ENCODE measurements around the gene OXA1L.

Gene OXA1L

DNA sequence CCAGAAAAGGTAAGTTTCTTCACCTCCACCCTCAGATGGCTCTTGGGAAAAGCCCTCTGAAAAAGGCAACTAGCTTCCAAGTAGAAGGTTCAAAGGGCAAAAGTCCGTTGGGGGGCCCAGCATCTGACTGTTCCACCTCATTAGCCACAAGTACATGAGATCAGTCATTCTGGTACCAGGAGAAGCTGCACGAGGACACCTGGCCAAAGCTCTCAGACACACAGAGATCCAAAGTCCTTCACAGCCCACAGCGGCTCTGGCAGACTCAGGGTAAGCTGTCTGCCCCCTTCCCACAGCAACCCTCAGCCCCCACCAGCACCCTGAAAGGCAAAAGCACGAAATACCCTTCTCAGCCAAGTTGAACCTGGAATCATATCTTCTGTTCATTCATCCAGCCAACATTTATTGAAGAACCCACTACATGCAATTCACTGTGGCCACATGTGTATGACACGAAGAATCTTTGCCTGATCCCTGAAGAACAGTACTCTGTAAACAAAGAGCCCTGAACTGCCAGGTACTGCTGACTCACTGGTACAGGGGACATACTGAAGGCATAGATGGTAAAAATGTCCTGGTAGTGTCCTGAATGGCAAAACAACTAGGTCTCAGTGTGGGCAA, 29.7 kb downstream of the OXA1L start:
- TF ChIP-seq, protein P1, sequence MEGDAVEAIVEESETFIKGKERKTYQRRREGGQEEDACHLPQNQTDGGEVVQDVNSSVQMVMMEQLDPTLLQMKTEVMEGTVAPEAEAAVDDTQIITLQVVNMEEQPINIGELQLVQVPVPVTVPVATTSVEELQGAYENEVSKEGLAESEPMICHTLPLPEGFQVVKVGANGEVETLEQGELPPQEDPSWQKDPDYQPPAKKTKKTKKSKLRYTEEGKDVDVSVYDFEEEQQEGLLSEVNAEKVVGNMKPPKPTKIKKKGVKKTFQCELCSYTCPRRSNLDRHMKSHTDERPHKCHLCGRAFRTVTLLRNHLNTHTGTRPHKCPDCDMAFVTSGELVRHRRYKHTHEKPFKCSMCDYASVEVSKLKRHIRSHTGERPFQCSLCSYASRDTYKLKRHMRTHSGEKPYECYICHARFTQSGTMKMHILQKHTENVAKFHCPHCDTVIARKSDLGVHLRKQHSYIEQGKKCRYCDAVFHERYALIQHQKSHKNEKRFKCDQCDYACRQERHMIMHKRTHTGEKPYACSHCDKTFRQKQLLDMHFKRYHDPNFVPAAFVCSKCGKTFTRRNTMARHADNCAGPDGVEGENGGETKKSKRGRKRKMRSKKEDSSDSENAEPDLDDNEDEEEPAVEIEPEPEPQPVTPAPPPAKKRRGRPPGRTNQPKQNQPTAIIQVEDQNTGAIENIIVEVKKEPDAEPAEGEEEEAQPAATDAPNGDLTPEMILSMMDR (conservative IDR thresholded peaks at IDR 0.05; ENCODE audit: low read depth), result no peak
- no peak overlapping the region for H3K27ac ChIP-seq
- POLR2A ChIA-PET (ENCODE audit: low non-redundant PET), result no interaction called here
- no peak for DNase-seq (ENCODE audit: low spot score)
- CTCF ChIA-PET, result interaction anchor here (1.5 kb wide), 1 partner anchor 17 kb away, joined by 3 read pairs; no protein-coding TSS in a partner anchor

DNA sequence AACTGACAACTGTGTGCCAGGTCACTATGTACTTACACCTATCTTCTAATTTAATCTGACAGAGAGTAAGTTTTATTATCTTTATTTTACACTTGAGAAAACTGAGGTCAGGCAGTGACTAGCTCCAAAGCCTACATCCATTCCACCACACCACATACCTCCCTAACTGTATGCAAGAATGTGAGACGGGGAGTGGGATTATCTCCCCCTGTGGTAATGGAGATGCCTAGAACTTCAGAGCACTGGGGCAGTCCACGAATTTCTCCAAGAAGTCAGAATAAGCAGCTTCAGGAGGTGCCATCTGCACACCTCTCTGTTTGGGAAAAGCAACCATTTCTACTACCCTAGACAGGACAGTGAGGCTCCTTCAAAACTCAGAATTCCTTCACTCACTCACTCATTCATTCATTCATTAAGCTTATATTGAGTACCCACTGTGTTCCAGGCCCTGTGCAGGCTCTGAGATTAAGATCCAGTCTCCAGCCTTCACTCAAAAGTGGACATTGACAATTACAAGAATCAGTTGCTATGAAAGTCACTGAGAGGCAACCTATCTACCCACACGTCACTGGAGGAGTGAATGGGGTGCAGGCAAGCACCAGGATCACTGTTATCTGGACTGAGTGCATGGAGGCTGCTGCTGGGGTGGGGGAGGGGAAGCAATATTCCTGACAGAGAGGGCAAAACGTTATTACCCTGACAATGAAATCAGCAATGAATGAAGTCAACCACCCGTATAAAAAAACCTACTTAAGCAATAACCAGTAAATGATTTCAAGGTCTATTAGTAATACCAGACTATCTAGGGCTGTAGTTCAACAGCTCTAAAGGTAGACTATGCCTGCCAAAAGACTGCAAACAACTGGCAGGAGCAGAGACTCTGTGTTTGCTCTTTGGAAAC, 30.8 kb downstream of the OXA1L start:
- POLR2A ChIA-PET (ENCODE audit: low non-redundant PET), result no interaction called here
- no peak overlapping the region for H3K27ac ChIP-seq
- TF ChIP-seq, protein P1 (conservative IDR thresholded peaks at IDR 0.05; ENCODE audit: low read depth), result no peak
- DNase-seq (ENCODE audit: low spot score), result no peak
- CTCF ChIA-PET, result interaction anchor here (0.6 kb wide), 2 partner anchors 28 to 287 kb away, joined by 3 to 7 read pairs; no protein-coding TSS in a partner anchor

DNA sequence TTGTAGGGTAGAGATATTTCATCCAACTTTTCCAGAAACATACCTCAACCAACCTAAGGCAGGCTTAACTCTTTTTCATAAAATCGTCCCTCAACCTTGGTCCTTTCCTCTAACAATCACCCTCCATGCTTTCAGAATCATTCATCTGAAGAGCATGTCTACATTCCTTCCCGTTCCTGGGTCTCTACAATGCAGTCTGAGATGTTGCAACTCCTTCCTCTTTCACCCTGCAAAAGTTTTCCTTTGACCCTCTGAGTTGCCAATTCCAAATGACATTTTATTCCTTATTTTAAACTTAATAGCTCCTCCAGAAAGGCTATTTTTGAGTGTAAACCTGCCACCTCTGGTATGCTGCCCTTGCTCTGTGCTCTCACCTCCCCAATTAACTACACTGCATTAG, 32.0 kb downstream of the OXA1L start:
- no peak overlapping the region for H3K27ac ChIP-seq
- ChIA-PET CTCF (no interaction called here), POLR2A (ENCODE audit: low non-redundant PET) (no interaction called here)
- no peak for DNase-seq (ENCODE audit: low spot score)
- TF ChIP-seq, protein P1 (conservative IDR thresholded peaks at IDR 0.05; ENCODE audit: low read depth), result no peak

DNA sequence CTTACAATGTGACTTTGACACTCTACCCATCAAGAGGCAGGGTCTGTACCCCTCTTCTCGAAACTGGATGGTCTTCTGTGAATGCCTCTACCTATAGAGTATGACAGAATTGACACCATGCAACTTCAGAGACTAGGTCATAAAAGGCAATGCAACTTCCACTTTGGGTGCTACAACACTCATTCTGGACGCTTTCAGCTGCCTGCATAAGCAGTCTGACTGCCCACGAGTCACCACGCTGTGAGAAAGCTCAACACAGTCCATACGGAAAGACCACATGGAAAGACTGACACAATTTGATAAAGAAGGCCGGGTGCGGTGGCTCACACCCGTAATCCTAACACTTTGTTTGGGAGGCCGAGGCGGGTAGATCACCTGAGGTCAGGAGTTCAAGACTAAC, 33.9 kb downstream of the OXA1L start:
- TF ChIP-seq, protein P1 (conservative IDR thresholded peaks at IDR 0.05; ENCODE audit: low read depth), result no peak
- no peak overlapping the region for H3K27ac ChIP-seq
- ChIA-PET CTCF (no interaction called here), POLR2A (ENCODE audit: low non-redundant PET) (no interaction called here)
- DNase-seq (ENCODE audit: low spot score), result no peak

DNA sequence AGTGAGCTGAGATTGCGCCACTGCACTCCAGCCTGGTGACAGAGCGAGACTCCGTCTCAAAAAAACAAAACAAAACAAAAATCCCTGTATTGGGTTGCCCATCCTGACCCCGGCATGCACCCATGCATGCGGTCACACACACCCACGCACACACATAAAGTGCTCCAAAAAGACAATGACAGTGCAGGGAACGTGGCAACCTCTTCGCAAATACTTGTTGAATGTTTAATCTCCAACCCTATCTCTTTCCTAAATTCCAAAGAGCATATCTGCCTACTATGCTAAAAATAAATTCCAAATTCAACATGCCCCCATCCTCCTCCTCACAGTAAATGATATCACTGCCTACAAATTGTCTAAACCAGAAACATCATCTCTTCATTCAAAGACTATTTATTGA, 35.2 kb downstream of the OXA1L start:
- DNase-seq (ENCODE audit: low spot score), result no peak
- H3K27ac ChIP-seq, result no peak overlapping the region
- TF ChIP-seq, protein P1 (conservative IDR thresholded peaks at IDR 0.05; ENCODE audit: low read depth), result no peak
- ChIA-PET CTCF (no interaction called here), POLR2A (ENCODE audit: low non-redundant PET) (no interaction called here)

DNA sequence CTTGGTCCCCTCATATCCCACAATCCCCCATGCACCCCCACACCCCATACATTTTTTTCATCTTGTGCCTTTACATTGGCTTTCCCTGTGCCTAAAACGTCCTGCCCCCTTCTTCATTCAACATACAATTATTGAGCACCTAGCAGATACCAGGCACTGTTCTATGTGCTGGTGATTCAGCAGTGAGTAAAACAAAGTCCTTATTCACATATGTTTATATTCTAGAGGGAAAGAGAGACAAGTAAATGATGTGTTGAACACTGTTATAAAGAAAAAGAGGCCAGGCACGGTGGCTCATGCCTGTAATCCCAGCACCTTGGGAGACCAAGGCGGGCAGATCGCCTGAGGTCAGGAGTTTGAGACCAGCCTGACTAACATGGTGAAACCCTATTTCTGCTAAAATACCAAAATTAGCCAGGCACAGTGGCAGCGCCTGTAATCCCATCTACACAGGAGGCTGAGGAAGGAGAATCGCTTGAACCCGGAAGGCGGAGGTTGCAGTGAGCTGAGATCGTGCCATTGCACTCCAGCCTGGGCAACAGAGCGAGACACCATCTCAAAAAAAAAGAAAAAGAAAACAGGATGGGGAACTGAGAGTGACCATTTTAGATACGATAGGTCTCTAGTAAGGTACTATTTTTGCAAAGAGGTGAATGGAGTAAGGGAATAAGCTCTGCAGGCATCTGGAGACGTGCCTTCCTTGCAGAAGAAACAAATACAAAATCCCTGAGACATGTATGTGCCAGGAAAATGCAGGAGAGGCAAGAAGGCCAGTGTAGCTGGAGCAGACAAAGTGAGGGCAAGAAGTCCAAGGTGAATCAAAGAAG, 36.6 kb downstream of the OXA1L start:
- CTCF ChIA-PET, result interaction anchor here (0.6 to 0.7 kb wide), 2 partner anchors 50 to 111 kb away, joined by 3 to 4 read pairs; no protein-coding TSS in a partner anchor
- H3K27ac ChIP-seq, result no peak overlapping the region
- TF ChIP-seq, protein P1 (conservative IDR thresholded peaks at IDR 0.05; ENCODE audit: low read depth), result no peak
- POLR2A ChIA-PET (ENCODE audit: low non-redundant PET), result no interaction called here
- DNase-seq (ENCODE audit: low spot score), result no peak
